ENCODE results near the gene STX11. TPM values are rescaled to one million over a fixed set of nuclear protein-coding genes. Genes with fewer than 3 reads are reported as not detected.

The STX11 gene
- total RNA-seq, 1 experiment from 2014 or later = 0.17 TPM

GRCh38 chr6:144141470-144141869, 8.8 kb upstream of the STX11 start:
- Histone ChIP-seq H3K27me3 (ENCODE audit: insufficient read depth, low read depth) (no peaks in the 10 kb centered on the region), H3K36me3 (ENCODE audit: low read depth) (no peaks in the 10 kb centered on the region), H3K27ac (no peak overlapping the region), H4K20me1 (ENCODE audit: insufficient read depth) (no peaks in the 10 kb centered on the region), H3K9me2 (ENCODE audit: insufficient read depth) (no peaks in the 10 kb centered on the region), H3K4me2 (no peak overlapping the region), H3K79me2 (ENCODE audit: low read depth) (no peaks in the 10 kb centered on the region), H3F3A (ENCODE audit: insufficient read depth, low read depth) (no peaks in the 10 kb centered on the region), H3K4me1 (replicated peaks; ENCODE audit: insufficient read depth) (no peaks in the 10 kb centered on the region), H2AFZ (no peak overlapping the region), H3K4me3 (no peak overlapping the region), H3K9me3 (ENCODE audit: insufficient read depth, low read depth) (no peaks in the 10 kb centered on the region)
- no peak for DNase-seq
- no peak for TF ChIP-seq CTCF (conservative IDR thresholded peaks at IDR 0.05)
- no peak for TF ChIP-seq EZH2 (IDR thresholded peaks at IDR 0.05; ENCODE audit: low read depth)
- ChIA-PET CTCF (no interaction called here), POLR2A (ENCODE audit: unreplicated experiment) (no interaction called here)
- intact Hi-C loops (cut with micrococcal nuclease; ENCODE audit: unreplicated experiment) = no loop called here
- no TSS peak for BruUV-seq (replicated peaks)

- Histone ChIP-seq H3K79me2 (ENCODE audit: low read depth) (no peaks in the 10 kb centered on the region), H3K27ac (no peak overlapping the region), H3F3A (ENCODE audit: insufficient read depth, low read depth) (no peaks in the 10 kb centered on the region), H3K9me2 (ENCODE audit: insufficient read depth) (no peaks in the 10 kb centered on the region), H2AFZ (no peak overlapping the region), H3K27me3 (ENCODE audit: insufficient read depth, low read depth) (no peaks in the 10 kb centered on the region), H4K20me1 (ENCODE audit: insufficient read depth) (no peaks in the 10 kb centered on the region), H3K9me3 (ENCODE audit: insufficient read depth, low read depth) (no peaks in the 10 kb centered on the region), H3K4me1 (replicated peaks; ENCODE audit: insufficient read depth) (no peaks in the 10 kb centered on the region), H3K36me3 (ENCODE audit: low read depth) (no peaks in the 10 kb centered on the region), H3K4me3 (no peak overlapping the region), H3K4me2 (no peak overlapping the region)
- BruUV-seq (replicated peaks) = no TSS peak
- ChIA-PET POLR2A (ENCODE audit: unreplicated experiment) (no interaction called here), CTCF (no interaction called here)
- TF ChIP-seq CTCF (conservative IDR thresholded peaks at IDR 0.05) (no peak), EZH2 (IDR thresholded peaks at IDR 0.05; ENCODE audit: low read depth) (no peak)
- DNase-seq = no peak
- intact Hi-C loops (cut with micrococcal nuclease; ENCODE audit: unreplicated experiment) = no loop called here
Observed at GRCh38 chr6:144143106-144143505, 7.2 kb upstream of the STX11 start.

- intact Hi-C loops (cut with micrococcal nuclease; ENCODE audit: unreplicated experiment) = no loop called here
- POLR2A ChIA-PET (ENCODE audit: unreplicated experiment) = no interaction called here
Observed at GRCh38 chr6:144143878-144144277, 6.4 kb upstream of the STX11 start.

More at GRCh38 chr6:144143878-144144277, 6.4 kb upstream of the STX11 start:
- no peaks in the 10 kb centered on the region for H3K27me3 ChIP-seq (ENCODE audit: insufficient read depth, low read depth)
- no peaks in the 10 kb centered on the region for H3K9me2 ChIP-seq (ENCODE audit: insufficient read depth)
- TF ChIP-seq EZH2 (IDR thresholded peaks at IDR 0.05; ENCODE audit: low read depth) = no peak
- TF ChIP-seq CTCF (conservative IDR thresholded peaks at IDR 0.05) = no peak
- H3F3A ChIP-seq (ENCODE audit: insufficient read depth, low read depth) = no peaks in the 10 kb centered on the region
- CTCF ChIA-PET = no interaction called here
- no peak overlapping the region for H2AFZ ChIP-seq
- no peaks in the 10 kb centered on the region for H3K79me2 ChIP-seq (ENCODE audit: low read depth)
- BruUV-seq (replicated peaks) = no TSS peak
- H3K4me3 ChIP-seq = no peak overlapping the region
- H3K4me1 ChIP-seq (replicated peaks; ENCODE audit: insufficient read depth) = no peaks in the 10 kb centered on the region
- no peaks in the 10 kb centered on the region for H3K9me3 ChIP-seq (ENCODE audit: insufficient read depth, low read depth)
- H3K27ac ChIP-seq = no peak overlapping the region
- DNase-seq = no peak
- H3K4me2 ChIP-seq = no peak overlapping the region
- no peaks in the 10 kb centered on the region for H3K36me3 ChIP-seq (ENCODE audit: low read depth)
- H4K20me1 ChIP-seq (ENCODE audit: insufficient read depth) = no peaks in the 10 kb centered on the region
